SIG-M5 (cell line): ENCODE results near the gene RAPGEF6.
"Not testable (repeated sequence)": the region's sequence is repeated elsewhere in the genome, so short reads cannot be mapped to it uniquely, and the experiment has no call there.

Experiments used
- DNase-seq: peaks from one replicate; lab custom pipeline; 2025; lab: John Stamatoyannopoulos, UW

The RAPGEF6 gene

DNA sequence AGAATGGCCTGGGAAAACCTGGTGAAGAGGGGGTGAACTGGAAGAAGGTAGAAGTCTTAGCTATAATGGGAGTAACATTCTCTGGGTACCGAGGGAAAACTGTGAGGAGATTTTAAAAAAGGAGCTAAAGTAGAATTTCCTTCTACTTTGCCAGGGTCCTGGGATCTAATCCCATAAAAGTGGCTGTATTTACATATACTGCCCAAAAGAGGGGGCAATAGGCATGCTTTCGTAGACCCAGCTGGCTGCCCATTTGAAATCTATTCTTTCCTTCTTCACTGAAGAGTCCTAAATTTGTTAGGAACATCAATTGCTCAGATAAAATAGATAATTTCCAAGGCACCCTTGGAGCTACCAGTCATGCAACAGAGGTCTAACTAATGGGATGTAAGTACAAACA is 212.0 kb downstream of the RAPGEF6 start:
- no peak for DNase-seq

DNA sequence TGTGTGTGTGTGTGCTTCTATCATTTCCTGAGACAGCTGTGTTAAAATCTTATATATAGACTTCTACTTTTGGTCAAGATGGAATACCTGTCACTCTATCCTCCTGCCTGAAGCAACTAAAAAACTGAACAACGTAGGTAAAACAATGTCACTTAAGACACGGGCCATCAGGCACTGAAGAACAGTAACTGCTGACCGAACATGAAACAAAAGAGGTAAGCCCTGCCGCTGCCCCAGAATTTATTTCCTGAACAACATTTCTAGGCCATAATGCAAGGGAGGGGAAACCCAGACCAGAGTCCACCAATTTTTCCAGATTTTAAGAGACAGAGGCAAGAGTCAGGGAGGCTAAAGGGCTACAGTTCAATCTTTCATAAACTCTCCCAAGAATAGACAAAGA is 215.2 kb downstream of the RAPGEF6 start:
- no peak for DNase-seq

DNA sequence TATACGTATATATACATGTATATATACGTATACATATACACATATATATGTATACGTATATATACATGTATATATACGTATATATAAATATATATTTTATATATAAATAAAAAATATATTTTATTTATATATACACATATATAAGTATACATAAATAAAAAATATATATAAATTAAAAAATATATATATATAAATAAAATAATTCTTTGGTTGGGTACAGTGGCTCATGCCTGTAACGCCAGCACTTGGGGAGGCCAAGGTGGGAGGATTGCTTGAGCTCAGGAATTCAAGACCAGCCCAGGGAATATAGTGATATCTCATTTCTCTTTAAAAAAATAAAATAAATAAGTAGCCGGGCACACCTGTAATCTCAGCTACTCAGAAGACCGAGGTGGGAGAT is 216.2 kb downstream of the RAPGEF6 start:
- DNase-seq = no peak

DNA sequence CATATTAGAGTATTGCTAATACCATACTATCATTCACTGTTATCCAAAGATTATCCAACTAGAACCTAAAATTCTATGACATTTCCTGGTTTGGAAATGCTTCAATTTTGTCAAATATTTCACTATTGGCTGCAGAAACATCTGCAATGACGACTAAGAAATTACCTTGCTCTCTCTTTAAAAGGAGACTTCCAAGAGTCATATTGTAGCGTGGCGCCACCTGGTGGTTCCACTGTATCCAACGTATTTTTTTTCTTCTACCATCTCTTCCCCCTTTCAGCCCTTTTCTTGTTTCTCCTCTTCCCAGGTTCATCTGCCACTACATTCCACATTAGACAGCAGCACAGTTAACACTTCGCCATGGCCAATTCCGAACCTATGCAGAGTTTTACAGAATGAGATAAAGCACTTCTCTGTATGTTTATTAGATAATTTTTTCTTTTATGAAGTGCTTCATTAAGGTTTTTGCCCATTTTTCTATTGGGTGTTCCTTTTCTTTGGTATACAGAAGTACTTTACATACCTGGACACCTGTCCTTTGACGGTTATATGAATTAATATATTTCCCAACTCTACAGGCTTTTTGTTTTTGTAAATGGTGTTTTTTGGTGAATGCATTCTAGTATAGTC is 217.7 kb downstream of the RAPGEF6 start:
- DNase-seq = no peak

DNA sequence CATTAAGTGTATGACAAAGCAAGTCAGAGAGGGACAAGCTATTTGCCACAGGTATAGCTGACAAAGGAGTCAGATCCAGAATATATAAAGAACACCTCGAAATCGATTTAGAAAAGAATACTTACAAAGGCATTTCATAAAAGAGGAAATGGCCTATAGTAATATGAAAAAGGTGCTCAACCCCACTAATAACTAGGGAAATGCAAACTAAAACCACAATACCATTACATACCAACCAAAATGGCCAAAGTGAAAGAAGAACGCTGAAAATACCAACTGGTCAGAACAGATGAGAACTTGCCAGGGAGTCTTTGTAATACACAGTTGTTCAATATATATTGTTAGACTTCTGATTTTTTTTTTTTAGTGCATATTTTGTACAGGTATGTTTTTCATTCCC is 218.3 kb downstream of the RAPGEF6 start:
- no peak for DNase-seq

DNA sequence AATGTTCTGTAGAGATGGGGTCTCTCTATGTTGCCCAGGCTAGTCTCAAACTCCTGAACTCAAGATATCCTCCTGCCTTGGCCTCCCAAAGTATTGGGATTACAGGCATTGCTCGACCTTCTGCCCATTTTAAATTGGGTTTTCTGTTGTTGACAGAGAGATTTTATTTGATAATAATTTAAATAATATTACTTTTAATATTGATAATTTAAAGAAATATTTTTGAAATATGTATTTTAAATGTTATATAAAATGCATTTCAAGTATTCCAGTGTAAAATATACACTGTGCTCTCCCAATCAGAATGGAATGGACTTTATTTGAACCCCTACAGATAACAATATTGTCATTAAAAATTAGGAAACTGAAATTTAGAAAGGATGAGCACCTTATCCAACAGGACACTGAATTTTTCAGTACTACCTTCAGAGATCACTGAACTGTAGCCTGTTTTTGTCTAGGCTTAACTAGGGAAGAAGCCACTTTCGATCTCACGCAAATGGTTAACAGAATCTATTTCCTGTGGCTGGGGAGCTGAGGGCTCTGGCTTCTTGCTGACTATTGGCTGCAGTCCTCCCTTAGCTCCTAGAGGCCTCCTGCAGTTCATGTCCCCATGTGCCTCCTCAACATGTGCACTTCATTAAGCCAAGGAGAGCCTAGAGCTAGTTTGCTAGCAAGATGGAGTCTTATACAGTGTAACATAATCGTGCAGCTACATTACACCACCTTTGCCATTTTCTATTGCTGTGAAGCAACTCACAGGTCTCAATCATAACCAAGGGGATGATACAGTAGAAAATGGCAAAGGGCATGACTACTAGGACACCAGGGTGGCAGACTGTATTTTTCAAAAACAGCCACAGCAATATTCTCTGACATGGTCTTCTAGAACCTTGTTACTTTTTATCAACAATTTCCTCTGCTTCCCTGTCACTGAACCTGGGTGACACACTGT is 221.1 kb downstream of the RAPGEF6 start:
- no peak for DNase-seq

DNA sequence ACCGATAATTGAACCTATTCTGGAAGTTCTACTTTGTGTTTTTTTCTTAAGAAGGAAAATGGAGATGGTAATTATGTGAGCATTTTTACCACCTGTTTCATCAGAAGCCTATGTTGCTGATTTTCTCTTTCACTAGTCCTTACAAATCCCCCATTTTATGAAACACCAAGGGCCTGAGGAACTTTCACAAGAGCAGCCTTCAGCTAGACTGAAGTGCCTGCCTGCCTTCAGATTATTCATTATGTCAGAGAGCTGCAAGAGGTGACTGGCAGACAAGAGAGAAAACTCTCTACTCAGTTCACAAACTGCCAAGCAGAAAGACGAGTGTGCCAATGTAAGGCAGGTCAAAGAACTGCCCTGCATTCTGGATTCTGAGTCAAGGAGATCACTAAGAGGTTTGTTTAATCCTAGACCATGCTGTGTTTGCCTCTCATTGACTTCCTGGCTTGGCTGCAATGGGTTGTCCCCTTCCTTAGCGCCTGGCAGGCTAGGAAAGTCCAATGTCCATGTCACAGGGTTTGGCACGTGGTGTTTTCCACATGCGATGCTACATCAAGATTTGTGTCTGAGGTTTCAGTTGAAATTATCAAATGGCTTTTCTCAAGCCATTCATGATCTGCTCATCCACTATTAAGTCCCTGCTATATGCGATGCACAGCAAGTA is 227.9 kb downstream of the RAPGEF6 start:
- no peak for DNase-seq

DNA sequence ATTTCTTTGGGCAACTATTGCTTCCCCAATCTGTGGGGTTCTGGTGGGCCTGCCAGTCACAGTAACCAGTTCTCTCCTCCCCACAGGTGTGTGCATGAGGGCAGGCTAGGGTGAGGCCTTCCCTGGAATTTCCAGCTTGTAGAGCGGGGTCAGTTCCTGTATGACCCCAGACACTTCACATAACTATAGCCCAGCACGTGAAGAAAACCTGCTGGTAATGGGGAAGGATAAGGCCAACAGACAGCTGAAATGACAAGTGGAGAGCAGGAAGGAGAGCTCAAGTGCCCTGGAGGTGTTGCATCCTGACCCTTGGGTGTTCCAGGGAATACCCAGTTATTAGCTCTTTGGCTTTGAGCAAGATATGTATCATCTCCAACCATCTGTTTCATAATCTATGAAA is 229.0 kb downstream of the RAPGEF6 start:
- no peak for DNase-seq

DNA sequence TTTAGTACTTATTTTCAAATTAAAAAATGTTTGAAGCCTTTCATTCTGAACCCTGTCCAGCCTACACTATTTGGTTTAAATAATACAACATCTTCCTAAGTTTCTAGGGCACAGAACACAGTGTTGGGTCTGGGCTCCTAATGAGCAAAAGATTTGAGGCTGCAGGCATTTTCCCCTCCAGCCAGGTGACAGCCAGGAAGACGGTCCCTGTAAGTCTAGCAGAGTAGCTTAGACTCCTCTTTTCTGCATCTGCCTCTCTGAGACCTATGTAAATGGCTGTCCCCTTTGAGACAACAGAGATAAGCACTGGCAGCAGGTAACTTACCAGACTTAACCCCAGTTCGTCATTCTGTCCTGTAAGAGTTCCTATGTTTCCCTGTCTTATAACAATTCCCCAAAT is 229.4 kb downstream of the RAPGEF6 start:
- no peak for DNase-seq

DNA sequence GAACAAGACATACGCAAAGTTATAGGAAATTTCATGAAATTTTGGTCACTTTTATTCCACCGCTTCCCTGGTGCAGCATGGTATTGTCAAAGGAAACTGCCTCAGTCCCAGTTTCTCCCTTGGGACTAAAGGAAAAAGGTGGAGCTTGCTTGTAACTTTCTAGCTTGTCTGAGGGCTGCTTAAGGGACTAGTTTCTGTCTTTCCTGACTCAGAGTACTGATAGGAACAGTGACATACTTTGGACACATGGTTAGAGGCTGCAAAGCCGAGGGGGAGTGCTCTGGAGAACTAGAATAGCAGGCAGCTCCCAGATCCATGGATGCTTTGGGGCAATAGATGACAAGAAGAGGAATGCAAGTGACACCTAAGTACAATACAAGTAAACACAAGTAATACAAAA is 234.4 kb downstream of the RAPGEF6 start:
- no peak for DNase-seq

DNA sequence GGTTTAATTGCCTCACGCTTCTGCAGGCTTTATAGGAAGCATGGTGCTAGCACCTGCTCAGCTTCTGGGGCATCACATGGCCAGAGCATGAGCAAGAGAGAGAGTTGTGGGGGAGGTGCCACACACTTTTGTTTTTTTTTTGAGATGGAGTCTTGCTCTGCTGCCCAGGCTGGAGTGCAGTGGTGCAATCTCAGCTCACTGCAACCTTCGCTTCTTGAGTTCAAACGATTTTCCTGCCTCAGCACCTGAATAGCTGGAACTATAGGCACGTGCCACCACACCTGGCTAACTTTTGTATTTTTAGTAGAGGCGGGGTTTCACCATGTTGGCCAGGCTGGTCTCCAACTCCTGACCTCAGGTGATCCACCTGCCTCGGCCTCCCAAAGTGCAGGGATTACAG is 236.0 kb downstream of the RAPGEF6 start:
- DNase-seq = not testable (repeated sequence)

DNA sequence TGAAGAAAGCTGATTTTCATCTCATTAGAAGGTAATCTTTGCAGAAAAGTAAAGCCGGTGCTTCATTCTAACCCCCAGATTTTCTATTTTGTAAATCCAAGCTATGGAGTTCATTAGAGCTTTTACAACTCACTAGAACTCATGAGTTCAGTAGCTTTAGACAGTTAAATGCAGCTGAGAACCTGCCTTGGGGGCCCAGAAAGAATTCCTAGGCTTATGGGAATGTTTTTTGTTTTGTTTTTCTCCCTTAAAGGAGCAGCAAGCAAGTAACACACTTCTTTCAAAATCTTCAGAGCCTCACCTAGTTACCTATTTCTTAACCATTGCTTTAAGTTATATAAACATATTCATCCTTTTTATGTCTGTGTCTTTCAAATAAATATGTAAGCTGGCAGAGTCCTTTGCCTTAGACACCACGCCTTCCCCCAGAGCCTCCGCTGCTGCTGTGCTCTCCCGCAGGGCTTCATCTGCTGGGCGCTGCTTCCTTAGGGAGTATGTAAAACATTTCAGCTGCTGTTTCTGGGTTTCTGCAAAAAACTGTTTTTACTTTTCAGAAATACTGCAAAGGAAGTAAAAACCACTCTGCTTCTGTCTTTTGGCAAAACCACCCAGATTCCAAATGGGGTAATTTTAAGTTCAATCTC is 238.3 kb downstream of the RAPGEF6 start:
- no peak for DNase-seq

DNA sequence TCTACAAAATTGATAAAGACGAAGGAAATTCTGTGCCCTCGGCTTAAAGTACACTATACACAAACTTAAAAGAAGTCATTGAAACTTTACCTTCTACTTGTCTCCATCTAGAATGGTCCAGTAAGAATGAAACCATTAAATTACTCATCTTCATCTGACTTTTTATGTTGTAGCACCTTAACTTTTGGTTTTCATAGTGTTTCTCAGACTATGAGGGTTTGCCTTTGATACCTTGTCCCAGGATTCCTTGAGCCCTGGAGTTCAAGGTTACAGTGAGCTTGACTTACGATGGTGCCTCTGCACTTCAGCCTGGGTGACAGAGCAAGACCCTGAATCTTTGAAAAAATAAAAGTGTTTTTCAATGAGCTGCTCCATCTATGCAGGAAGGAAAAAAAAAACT is 239.0 kb downstream of the RAPGEF6 start:
- DNase-seq = no peak

DNA sequence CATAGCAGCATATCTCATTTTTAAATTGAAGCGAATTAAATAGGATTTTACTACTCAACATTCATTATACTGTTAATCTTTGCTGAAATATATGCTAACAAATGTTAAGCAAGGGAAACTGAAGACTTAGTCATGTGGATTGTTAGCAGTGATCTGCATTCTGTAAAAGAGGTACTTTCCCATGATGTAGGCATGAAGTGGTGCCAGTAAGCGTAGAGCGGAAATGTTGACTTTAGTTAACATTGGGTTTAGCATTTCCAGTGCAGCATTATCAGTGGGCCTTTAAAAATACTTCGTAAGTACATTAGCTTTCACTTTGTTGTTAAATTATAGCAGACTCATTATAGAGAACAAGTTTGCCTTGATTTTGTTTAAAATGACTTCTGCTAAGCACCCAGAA is 240.9 kb downstream of the RAPGEF6 start:
- DNase-seq = no peak

DNA sequence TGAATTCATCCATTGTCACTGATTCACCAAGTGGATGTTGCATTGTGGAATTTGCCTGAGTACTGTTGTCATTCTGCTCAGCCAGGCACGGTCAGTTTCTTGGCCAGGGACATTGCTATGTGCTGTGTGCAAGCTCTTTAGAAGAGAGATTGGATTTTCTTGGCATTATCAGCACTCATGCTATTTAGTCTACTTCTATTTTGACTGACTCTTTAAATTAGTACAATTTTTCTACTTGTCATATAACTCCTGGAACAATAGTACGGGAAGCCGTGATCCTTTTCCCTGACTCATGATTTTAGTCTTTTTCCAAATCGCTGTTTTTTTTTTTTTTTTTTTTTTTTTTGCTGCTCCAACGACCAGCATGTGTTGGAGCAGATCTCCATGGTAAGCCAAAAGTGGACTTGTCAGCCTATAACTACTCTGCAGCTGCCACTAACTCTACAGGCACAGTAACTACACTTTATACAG is 241.5 kb downstream of the RAPGEF6 start:
- DNase-seq = no peak

DNA sequence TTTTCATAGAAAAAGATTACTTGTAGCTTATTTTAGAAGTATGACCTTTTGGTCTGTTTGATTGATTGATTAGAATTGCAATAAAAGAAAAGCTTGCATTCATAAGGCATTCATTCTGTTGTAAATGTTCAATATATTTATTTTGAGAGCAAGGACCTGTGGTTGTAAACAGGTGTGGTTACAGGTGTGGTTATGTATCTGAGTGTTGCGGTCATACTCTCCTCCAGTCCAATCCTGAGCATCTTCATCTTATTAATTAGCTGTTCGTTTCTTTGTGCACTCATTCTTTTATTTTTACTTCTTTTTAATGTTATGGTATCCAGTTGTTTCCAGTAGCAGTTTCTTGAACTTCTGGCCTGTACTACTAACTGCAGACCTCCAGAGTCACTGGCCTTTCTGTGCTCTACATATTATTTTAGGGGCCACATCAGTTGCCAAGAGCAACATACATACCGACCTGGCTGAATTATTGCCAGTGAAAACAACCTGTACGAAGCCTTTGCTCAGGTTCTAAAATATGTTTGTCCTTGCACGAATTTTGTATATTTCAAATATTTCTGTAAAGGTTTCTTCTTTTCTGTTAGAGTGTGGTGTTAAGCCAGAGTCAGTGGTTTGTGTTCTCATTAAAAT is 242.4 kb downstream of the RAPGEF6 start:
- no peak for DNase-seq

DNA sequence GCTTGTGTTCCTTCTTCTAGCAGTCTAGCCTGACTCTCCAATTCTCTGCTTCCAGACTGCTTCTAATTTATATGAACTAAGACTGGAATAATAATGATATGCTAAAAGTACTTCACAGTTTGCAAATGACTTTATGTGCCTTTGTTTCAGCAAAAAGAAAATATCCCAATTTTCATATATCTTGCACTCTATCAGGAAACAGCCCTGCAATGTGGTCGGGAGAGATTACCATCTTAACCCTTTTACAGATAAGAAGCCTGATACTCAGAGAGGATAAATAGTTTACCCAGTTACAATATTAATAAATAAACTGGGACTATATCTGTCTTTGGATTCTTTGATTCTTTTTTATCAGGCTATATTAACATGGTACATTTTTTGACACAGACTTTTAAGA is 245.2 kb downstream of the RAPGEF6 start:
- DNase-seq = no peak

DNA sequence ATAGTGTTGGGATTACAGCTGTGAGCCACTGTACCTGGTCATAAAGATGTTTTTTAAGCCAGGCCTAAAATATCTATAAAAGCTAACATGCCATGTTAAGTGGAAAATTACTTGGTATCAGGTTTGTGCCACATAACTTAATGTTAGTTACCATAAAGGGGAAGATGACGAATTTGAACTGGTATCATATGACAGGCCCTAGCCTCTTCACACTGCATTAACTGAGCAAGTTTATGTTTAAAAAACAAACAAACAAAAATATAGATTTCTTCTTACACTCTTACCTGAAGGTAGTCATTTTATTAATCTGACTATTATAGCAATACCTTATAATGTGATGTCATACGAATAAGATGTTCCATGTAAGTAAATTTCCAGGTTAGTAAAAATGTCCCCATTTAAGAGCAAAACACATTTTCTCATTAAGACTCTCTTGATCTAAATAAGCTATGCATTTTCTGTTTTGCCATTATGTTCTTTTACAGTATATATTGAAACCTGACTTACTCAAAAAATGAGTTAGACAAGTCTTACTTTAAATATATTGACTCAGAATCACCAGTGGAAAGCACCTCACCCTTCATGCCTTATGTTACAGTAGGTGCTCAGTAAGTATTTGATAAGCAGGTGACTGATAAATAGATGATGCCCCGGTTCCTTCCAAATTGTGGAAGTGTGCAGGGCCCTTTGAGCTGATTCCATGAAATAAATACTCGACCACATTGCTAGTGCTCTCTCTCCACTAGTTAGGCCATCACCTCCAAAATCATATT is 245.7 kb downstream of the RAPGEF6 start:
- DNase-seq = no peak

DNA sequence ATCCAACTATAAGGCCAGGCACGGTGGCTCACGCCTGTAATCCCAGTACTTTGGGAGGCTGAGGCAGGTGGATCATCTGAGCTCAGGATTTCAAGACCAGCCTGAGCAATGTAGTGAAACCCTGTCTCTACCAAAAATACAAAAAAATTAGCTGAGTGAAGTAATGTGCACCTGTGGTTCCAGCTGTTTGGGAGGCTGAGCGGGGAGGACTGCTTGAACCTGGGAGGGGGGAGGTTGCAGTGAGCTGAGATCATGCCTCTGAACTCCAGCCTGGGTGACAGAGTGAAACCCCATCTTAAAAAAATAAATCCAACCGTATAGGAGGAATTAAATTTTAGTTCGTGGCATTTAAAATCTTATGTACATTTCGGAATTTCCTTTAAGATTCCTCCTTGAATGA is 247.8 kb downstream of the RAPGEF6 start:
- DNase-seq = no peak

DNA sequence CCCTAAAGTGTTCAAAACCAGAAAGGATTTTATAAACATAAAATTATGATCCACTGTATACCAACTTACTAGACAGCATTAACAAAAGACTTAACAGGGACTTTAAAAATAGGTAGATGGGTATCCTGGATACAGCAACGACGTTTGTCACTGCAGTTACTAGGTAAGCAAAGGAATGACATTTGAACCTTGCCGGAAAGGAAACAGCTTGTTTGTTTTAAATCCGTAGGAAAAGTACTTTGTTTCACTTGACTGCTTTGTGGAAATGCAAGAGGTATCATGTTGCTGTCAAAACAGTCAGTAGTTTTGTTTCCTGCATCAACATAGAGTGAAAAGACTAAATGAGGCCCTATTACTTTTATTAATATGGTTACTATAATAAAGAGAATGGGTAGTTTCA is 248.2 kb downstream of the RAPGEF6 start:
- no peak for DNase-seq

DNA sequence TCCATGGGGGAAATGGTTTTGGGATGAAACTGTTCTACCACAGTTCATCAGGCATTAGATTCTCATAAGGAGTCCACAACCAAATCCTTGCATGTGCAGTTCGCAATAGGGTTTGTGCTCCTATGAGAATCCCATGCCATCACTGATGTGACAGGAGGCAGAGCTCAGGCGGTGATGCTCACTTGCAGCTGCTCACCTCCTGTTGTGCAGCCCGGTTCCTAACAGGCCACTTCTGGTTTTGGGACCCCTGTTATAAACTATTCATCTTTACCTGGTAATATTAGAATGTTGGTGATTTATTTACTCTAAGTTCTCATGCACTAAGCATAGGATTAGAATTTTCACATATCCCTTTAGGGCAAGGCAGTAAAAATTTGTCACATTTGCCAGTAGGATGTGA is 248.9 kb downstream of the RAPGEF6 start:
- no peak for DNase-seq
